ENCODE measurements around the gene ATP5F1E. TPM values are rescaled to one million over a fixed set of nuclear protein-coding genes. Genes with fewer than 3 reads are reported as not detected.

ATP5F1E gene
- total RNA-seq, 1 experiment from 2014 or later, result 181 TPM

DNA sequence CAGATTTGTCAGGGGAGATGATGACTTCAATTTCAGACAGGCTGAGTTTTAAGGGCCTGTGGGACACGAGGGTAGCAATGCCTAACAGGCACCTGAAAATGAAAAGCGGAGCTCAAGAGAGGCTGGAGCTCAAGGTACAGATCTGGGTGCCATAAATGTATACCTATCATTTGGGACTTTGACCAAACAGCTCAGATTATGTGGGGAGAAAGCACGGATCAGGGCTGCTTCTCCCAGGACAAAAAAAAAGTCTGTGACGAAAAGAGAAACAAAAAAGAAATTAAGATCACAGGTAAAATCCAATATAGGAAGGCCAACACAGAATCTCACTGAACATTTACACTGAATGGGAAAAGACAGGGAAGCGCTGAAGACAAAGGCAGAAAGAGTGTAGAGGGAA lies 8.5 kb upstream of the ATP5F1E start:
- no peaks in the 10 kb centered on the region for H3K9me3 ChIP-seq
- TF ChIP-seq, protein P1, sequence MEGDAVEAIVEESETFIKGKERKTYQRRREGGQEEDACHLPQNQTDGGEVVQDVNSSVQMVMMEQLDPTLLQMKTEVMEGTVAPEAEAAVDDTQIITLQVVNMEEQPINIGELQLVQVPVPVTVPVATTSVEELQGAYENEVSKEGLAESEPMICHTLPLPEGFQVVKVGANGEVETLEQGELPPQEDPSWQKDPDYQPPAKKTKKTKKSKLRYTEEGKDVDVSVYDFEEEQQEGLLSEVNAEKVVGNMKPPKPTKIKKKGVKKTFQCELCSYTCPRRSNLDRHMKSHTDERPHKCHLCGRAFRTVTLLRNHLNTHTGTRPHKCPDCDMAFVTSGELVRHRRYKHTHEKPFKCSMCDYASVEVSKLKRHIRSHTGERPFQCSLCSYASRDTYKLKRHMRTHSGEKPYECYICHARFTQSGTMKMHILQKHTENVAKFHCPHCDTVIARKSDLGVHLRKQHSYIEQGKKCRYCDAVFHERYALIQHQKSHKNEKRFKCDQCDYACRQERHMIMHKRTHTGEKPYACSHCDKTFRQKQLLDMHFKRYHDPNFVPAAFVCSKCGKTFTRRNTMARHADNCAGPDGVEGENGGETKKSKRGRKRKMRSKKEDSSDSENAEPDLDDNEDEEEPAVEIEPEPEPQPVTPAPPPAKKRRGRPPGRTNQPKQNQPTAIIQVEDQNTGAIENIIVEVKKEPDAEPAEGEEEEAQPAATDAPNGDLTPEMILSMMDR (IDR thresholded peaks at IDR 0.05; ENCODE audit: insufficient read depth in 1 of 2, low read depth in 1 of 2, low read length in 1 of 2, severe bottlenecking in 1 of 2, unreplicated experiment in 1 of 2), result no peak
- intact Hi-C loops (cut with micrococcal nuclease; ENCODE audit: unreplicated experiment), result no loop called here
- H3K27me3 ChIP-seq (replicated peaks; ENCODE audit: control insufficient read depth, insufficient read depth, low read length), result no peaks in the 10 kb centered on the region
- peaks cover 23% of the 10 kb centered on the region for H3K4me1 Mint-ChIP-seq (ENCODE audit: low read depth, unreplicated experiment)
- no peaks in the 10 kb centered on the region for H3K27me3 Mint-ChIP-seq (ENCODE audit: insufficient read depth, unreplicated experiment)
- DNase-seq, result no peak
- no peaks in the 10 kb centered on the region for H3K9me3 Mint-ChIP-seq (ENCODE audit: unreplicated experiment)
- H3K4me1 ChIP-seq, result peaks cover 35% of the 10 kb centered on the region
- ChIA-PET CTCF (interaction anchor here (1.1 kb wide), 2 partner anchors 8 to 182 kb away, joined by 5 to 8 read pairs; partner anchors contain the start of gene ATP5F1E), POLR2A (interaction anchor here (3.2 kb wide), 1 partner anchor 9 kb away, joined by 56 read pairs; the partner anchor contains the start of gene ATP5F1E)
- H3K36me3 ChIP-seq (ENCODE audit: control insufficient read depth, insufficient read depth, low read length), result peaks cover 13% of the 10 kb centered on the region
- H3K4me3 ChIP-seq (ENCODE audit: low read depth, low read length), result peak overlapping the region; percentile 89
- peak overlapping the region; percentile 20 for H3K27ac Mint-ChIP-seq (ENCODE audit: unreplicated experiment)
- no TSS peak for BruUV-seq (replicated peaks)
- H3K4me3 Mint-ChIP-seq (ENCODE audit: unreplicated experiment), result peak overlapping the region; percentile 70
- peaks cover 53% of the 10 kb centered on the region for H3K36me3 Mint-ChIP-seq (ENCODE audit: insufficient read depth, unreplicated experiment)

DNA sequence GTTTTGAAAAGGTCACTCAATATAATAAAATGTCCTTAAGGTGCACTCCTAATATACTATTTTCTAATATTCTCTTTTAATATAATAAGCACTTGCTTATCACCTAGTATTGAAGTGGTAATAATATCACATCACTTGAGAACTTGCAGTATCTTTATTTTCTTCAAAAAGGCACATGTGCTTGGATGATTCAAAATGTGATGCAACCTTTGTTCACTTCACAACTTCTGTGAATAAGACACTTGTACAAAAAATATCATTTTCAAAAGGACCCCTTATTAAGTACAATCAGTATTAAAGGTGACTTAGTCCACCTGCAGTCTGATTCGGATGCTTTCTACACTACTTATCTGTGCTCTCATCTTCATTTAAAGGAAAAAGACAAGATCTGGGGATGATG lies 7.1 kb upstream of the ATP5F1E start:
- no peak for DNase-seq
- peaks cover 67% of the 10 kb centered on the region for H3K36me3 Mint-ChIP-seq (ENCODE audit: insufficient read depth, unreplicated experiment)
- Histone ChIP-seq H3K4me3 (ENCODE audit: low read depth, low read length) (no peak overlapping the region), H3K9me3 (no peaks in the 10 kb centered on the region), H3K4me1 (peaks cover 35% of the 10 kb centered on the region), H3K27me3 (replicated peaks; ENCODE audit: control insufficient read depth, insufficient read depth, low read length) (no peaks in the 10 kb centered on the region), H3K36me3 (ENCODE audit: control insufficient read depth, insufficient read depth, low read length) (peaks cover 17% of the 10 kb centered on the region)
- H3K4me1 Mint-ChIP-seq (ENCODE audit: low read depth, unreplicated experiment), result peaks cover 28% of the 10 kb centered on the region
- H3K27ac Mint-ChIP-seq (ENCODE audit: unreplicated experiment), result no peak overlapping the region
- POLR2A ChIA-PET, result no interaction called here
- no peak overlapping the region for H3K4me3 Mint-ChIP-seq (ENCODE audit: unreplicated experiment)
- H3K27me3 Mint-ChIP-seq (ENCODE audit: insufficient read depth, unreplicated experiment), result no peaks in the 10 kb centered on the region
- TF ChIP-seq, protein P1 (IDR thresholded peaks at IDR 0.05; ENCODE audit: insufficient read depth in 1 of 2, low read depth in 1 of 2, low read length in 1 of 2, severe bottlenecking in 1 of 2, unreplicated experiment in 1 of 2), result no peak
- BruUV-seq (replicated peaks), result no TSS peak
- CTCF ChIA-PET, result no interaction called here
- intact Hi-C loops (cut with micrococcal nuclease; ENCODE audit: unreplicated experiment), result no loop called here
- no peaks in the 10 kb centered on the region for H3K9me3 Mint-ChIP-seq (ENCODE audit: unreplicated experiment)

DNA sequence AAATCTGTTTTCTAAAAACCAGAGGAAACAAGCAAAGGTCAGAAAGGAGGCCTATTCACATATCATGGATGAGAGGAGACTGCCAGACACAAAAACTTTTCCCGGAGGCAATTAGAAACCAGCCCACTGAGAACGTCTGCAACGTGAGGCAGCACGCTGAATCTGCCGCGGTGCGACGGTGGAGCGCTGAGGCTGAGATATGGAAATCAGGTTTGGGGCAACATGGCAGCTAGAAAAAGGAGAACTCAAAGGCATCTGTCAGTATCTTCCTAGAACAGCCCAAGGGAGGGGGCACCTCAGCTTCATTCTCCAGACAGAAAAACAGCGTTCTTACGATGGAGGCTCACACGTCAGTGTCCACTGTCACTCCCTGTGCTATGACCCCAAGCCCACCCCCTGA lies 5.3 kb upstream of the ATP5F1E start:
- H3K27ac Mint-ChIP-seq (ENCODE audit: unreplicated experiment), result no peak overlapping the region
- Histone ChIP-seq H3K4me3 (ENCODE audit: low read depth, low read length) (no peak overlapping the region), H3K9me3 (no peaks in the 10 kb centered on the region), H3K27me3 (replicated peaks; ENCODE audit: control insufficient read depth, insufficient read depth, low read length) (no peaks in the 10 kb centered on the region), H3K4me1 (peaks cover 36% of the 10 kb centered on the region), H3K36me3 (ENCODE audit: control insufficient read depth, insufficient read depth, low read length) (peaks cover 17% of the 10 kb centered on the region)
- no peak overlapping the region for H3K4me3 Mint-ChIP-seq (ENCODE audit: unreplicated experiment)
- ChIA-PET POLR2A (no interaction called here), CTCF (no interaction called here)
- TF ChIP-seq, protein P1 (IDR thresholded peaks at IDR 0.05; ENCODE audit: insufficient read depth in 1 of 2, low read depth in 1 of 2, low read length in 1 of 2, severe bottlenecking in 1 of 2, unreplicated experiment in 1 of 2), result no peak
- H3K36me3 Mint-ChIP-seq (ENCODE audit: insufficient read depth, unreplicated experiment), result peaks cover 81% of the 10 kb centered on the region
- no TSS peak for BruUV-seq (replicated peaks)
- no peaks in the 10 kb centered on the region for H3K9me3 Mint-ChIP-seq (ENCODE audit: unreplicated experiment)
- peaks cover 22% of the 10 kb centered on the region for H3K4me1 Mint-ChIP-seq (ENCODE audit: low read depth, unreplicated experiment)
- no peak for DNase-seq
- no peaks in the 10 kb centered on the region for H3K27me3 Mint-ChIP-seq (ENCODE audit: insufficient read depth, unreplicated experiment)
- intact Hi-C loops (cut with micrococcal nuclease; ENCODE audit: unreplicated experiment), result no loop called here

Data from Caco-2 (cell line).